Gastrocnemius medialis (tissue), 4 donors: ENCODE measurements around the gene PLXNB3. TPM values are rescaled to one million over a fixed set of nuclear protein-coding genes. Genes with fewer than 3 reads are reported as not detected.

ENCODE experiments used
- ATAC-seq, 2 donors: fragments of 150-250 bp; one replicate each; pipeline ENCODE4 v1.9.1; 2016
- DNase-seq, 2 donors: peaks; one replicate each; pipeline ENCODE4 v3.0.0-alpha.2; 2019
- H3K27ac ChIP-seq, 4 donors: fragments of 200-600 bp; sonication (generic); 1 replicate in 1 of 4; 2 replicates in 3 of 4; pipeline ENCODE4 v1.5.1; 2016 to 2018; ENCODE audit warnings: mild to moderate bottlenecking in 2 of 4, moderate library complexity in 1 of 4
- H3K27me3 ChIP-seq, 3 donors: fragments of 200-600 bp; sonication (generic) in 2 of 3; 1 replicate in 1 of 3; 2 replicates in 2 of 3; pipeline versions ENCODE4 v1.5.1 to v1.6.0; 2016 to 2019; ENCODE audit warnings: mild to moderate bottlenecking in 1 of 3, moderate library complexity in 1 of 3
- H3K36me3 ChIP-seq, 2 donors: fragments of 200-600 bp; sonication (generic) in 1 of 2; one replicate each; pipeline ENCODE4 v1.5.1; 2017 to 2018
- H3K4me1 ChIP-seq, 2 donors: fragments of 200-600 bp; sonication (generic) in 1 of 2; one replicate each; pipeline ENCODE4 v1.5.1; 2016 to 2017; ENCODE audit warnings: mild to moderate bottlenecking in 2 of 2
- H3K4me3 ChIP-seq, 4 donors: fragments of 200-600 bp; sonication (generic) in 3 of 4; 1 replicate in 1 of 4; 2 replicates in 3 of 4; pipeline ENCODE4 v1.5.1; 2016 to 2019; ENCODE audit warnings: mild to moderate bottlenecking in 2 of 4
- H3K9me3 ChIP-seq, 3 donors: fragments of 200-600 bp; sonication (generic) in 2 of 3; 1 replicate in 1 of 3; 2 replicates in 2 of 3; pipeline ENCODE4 v1.5.1; 2016 to 2019
- CTCF ChIP-seq, 5 experiments: fragments of 450-650 bp in 3 of 5; fragments of 200-600 bp in 2 of 5; sonication (generic) in 2 of 5; IDR thresholded peaks in 4 of 5; conservative IDR thresholded peaks in 1 of 5; 1 replicate in 4 of 5; 2 replicates in 1 of 5; pipeline ENCODE4 v1.5.1; 2016 to 2019; ENCODE audit warnings: antibody characterized with exemption in 5 of 5, mild to moderate bottlenecking in 3 of 5, moderate library complexity in 3 of 5
- POLR2A ChIP-seq, 2 donors: fragments of 450-650 bp; IDR thresholded peaks; one replicate each; pipeline ENCODE4 v1.6.1; 2017; ENCODE audit warnings: antibody characterized with exemption in 2 of 2, mild to moderate bottlenecking in 2 of 2, moderate library complexity in 2 of 2
- in situ Hi-C, 4 donors: fragments of 200-750 bp; cut with MboI; loops; one replicate each; pipeline versions ENCODE4 v1.15.0 to v1.8.0; 2017; ENCODE audit warnings: low sequenced_read_pairs in 4 of 4
- intact Hi-C: fragments of 100-400 bp; cut with DNase I; formaldehyde crosslinking; loops from one replicate; pipeline ENCODE4 v1.15.1; 2023; ENCODE audit warnings: low total_unique reads
- total RNA-seq, 4 donors: library from RNA; depleted of rRNA; stranded (reverse); fragments of >200 nt; gene quantifications; one replicate each; pipeline versions ENCODE4 v1.1.0 to v1.2.3, GENCODE V29; 2016

The PLXNB3 gene
- total RNA-seq, 4 donors from 2014 or later: 0.10 to 1.1 (median 0.13) TPM

GRCh38 chrX:153731117-153731844 is 32.8 kb upstream of the PLXNB3 start:
- no peak for TF ChIP-seq CTCF (IDR thresholded peaks at IDR 0.05 in 4 of 5, conservative IDR thresholded peaks at IDR 0.05 in 1 of 5)
- TF ChIP-seq POLR2A (IDR thresholded peaks at IDR 0.05): no peak
- ATAC-seq (no peak), DNase-seq (no peak)
- H3K4me3 ChIP-seq: no peak overlapping the region
- no peaks in the 10 kb centered on the region for H3K27me3 ChIP-seq
- intact Hi-C loops (no loop called here), in situ Hi-C loops (no loop called here)
- peaks cover 13 to 23% of the 10 kb centered on the region in 2 donors for H3K4me1 ChIP-seq
- no peak overlapping the region for H3K27ac ChIP-seq
- peaks cover 0 to 3% of the 10 kb centered on the region in 2 donors for H3K36me3 ChIP-seq
- no peaks in the 10 kb centered on the region for H3K9me3 ChIP-seq

DNA sequence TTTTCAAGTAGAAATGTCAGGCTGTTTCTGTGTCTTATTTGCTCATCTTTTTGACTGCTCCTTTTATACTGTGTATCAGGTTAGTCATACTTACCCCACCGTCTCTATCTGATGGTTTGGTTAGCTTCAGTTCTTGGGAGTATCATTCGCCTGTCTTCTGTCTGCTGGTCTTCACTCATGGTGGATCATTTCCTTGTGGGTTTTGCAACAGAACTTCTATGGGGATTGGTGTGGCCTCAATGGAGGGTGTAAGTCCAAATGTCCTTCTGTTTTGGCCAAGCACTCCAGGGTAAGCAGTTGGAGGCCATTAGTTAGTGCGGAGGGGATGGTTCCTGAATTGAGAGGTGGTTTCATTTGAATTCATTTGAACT is 32.2 kb upstream of the PLXNB3 start:
- H3K36me3 ChIP-seq: peaks cover 0 to 9% of the 10 kb centered on the region in 2 donors
- H3K9me3 ChIP-seq: no peaks in the 10 kb centered on the region
- no peak overlapping the region for H3K4me3 ChIP-seq
- in situ Hi-C loops: no loop called here
- peaks cover 11 to 17% of the 10 kb centered on the region in 2 donors for H3K4me1 ChIP-seq
- ATAC-seq: no peak
- TF ChIP-seq CTCF (IDR thresholded peaks at IDR 0.05 in 4 of 5, conservative IDR thresholded peaks at IDR 0.05 in 1 of 5) (no peak), POLR2A (IDR thresholded peaks at IDR 0.05) (no peak)
- DNase-seq: no peak
- H3K27me3 ChIP-seq: no peaks in the 10 kb centered on the region
- intact Hi-C loops: no loop called here
- H3K27ac ChIP-seq: no peak overlapping the region

DNA sequence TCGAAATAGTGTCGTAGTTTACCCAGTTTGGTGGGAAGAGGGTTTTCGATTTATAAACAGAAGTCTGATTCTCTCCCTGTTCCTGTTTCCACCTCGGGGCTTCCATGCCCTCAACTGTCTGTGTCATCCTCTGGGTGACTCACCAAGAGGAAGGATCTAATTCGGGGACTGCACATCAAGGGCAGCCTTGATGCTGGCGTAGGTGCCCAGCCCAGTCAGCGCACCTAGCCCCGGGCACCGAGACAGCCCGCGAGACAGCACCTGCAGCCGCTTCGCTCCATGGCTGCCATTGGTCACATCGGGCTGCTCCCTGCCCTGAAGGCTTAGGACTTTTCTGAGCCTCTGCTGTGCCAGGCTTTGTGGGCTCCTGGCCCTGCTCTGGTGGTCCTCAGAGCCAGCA is 31.6 kb upstream of the PLXNB3 start:
- in situ Hi-C loops: no loop called here
- H3K9me3 ChIP-seq: no peaks in the 10 kb centered on the region
- H3K27me3 ChIP-seq: no peaks in the 10 kb centered on the region
- no peak for DNase-seq
- intact Hi-C loops: no loop called here
- H3K4me3 ChIP-seq: no peak overlapping the region
- no peak for TF ChIP-seq CTCF (IDR thresholded peaks at IDR 0.05 in 4 of 5, conservative IDR thresholded peaks at IDR 0.05 in 1 of 5)
- TF ChIP-seq POLR2A (IDR thresholded peaks at IDR 0.05): no peak
- peaks cover 5 to 12% of the 10 kb centered on the region in 2 donors for H3K4me1 ChIP-seq
- no peak overlapping the region for H3K27ac ChIP-seq
- peaks cover 0 to 14% of the 10 kb centered on the region in 2 donors for H3K36me3 ChIP-seq
- no peak for ATAC-seq

DNA sequence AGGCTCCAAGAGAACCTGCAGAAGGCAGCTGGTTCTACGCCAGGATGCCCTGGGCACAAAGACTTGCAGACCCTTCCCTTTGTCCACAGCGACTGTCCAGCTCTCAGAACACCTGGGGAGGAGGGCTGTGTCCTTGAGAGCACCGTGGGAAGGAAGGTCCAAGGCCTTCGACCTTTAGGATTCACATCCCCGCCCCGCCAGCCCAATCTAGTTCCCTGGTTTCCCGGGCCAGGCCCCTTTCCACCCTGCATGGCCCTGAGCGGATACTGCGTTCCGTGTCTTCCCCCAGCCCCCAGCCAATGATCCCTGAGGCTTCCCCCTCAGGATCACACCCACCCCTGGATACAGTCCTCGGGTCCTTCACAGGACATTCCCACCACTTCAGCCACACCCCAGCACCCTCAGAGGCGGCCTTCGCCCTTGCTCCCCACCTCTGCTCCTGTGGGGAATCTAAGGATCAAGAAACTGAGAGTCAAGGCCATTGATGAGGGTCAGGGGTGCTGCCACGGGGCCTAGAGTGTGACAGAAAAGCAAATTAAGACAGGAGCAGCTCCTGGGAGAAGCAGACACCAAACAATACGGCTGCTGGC is 30.3 kb upstream of the PLXNB3 start:
- peaks cover 0 to 14% of the 10 kb centered on the region in 2 donors for H3K36me3 ChIP-seq
- intact Hi-C loops (no loop called here), in situ Hi-C loops (no loop called here)
- H3K4me1 ChIP-seq: no peaks in the 10 kb centered on the region
- no peak overlapping the region for H3K4me3 ChIP-seq
- DNase-seq (no peak), ATAC-seq (no peak)
- H3K9me3 ChIP-seq: no peaks in the 10 kb centered on the region
- no peaks in the 10 kb centered on the region for H3K27me3 ChIP-seq
- TF ChIP-seq CTCF (IDR thresholded peaks at IDR 0.05 in 4 of 5, conservative IDR thresholded peaks at IDR 0.05 in 1 of 5) (no peak), POLR2A (IDR thresholded peaks at IDR 0.05) (no peak)
- no peak overlapping the region for H3K27ac ChIP-seq
